CD4-positive, alpha-beta T cell treated with Interleukin-1 beta for 1 hour (primary cell): ENCODE data around the gene CAP2.

ENCODE experiments used
- DNase-seq, 2 donors: peaks; one replicate each; pipeline ENCODE4 v3.0.0-alpha.2; 2020 to 2022

CAP2 gene

GRCh38 chr6:17446713-17447112 lies 53.3 kb downstream of the CAP2 start:
- no peak for DNase-seq

GRCh38 chr6:17448165-17448564 lies 54.8 kb downstream of the CAP2 start:
- DNase-seq, result no peak

GRCh38 chr6:17450397-17450796 lies 57.0 kb downstream of the CAP2 start:
- no peak for DNase-seq

GRCh38 chr6:17450832-17451231 lies 57.4 kb downstream of the CAP2 start:
- no peak for DNase-seq

- DNase-seq, result no peak
Measured at GRCh38 chr6:17452096-17452495, 58.7 kb downstream of the CAP2 start.

GRCh38 chr6:17454316-17455005 lies 61.1 kb downstream of the CAP2 start:
- no peak for DNase-seq

GRCh38 chr6:17455919-17456318 lies 62.5 kb downstream of the CAP2 start:
- DNase-seq, result no peak

- no peak for DNase-seq
Measured at GRCh38 chr6:17456711-17457110, 63.3 kb downstream of the CAP2 start.

GRCh38 chr6:17457405-17457804 lies 64.0 kb downstream of the CAP2 start:
- DNase-seq, result no peak

- DNase-seq, result no peak
Measured at GRCh38 chr6:17457956-17458355, 64.6 kb downstream of the CAP2 start.

- DNase-seq, result no peak
Measured at GRCh38 chr6:17458966-17459365, 65.6 kb downstream of the CAP2 start.

- DNase-seq, result no peak
Measured at GRCh38 chr6:17460862-17461261, 67.5 kb downstream of the CAP2 start.

- no peak for DNase-seq
Measured at GRCh38 chr6:17466147-17466546, 72.8 kb downstream of the CAP2 start.

GRCh38 chr6:17466707-17467106 lies 73.3 kb downstream of the CAP2 start:
- no peak for DNase-seq

- DNase-seq, result no peak
Measured at GRCh38 chr6:17469006-17469832, 75.8 kb downstream of the CAP2 start.

GRCh38 chr6:17470202-17470937 lies 77.0 kb downstream of the CAP2 start:
- DNase-seq, result no peak

- no peak for DNase-seq
Measured at GRCh38 chr6:17470938-17471327, 77.5 kb downstream of the CAP2 start.

GRCh38 chr6:17472653-17473183 lies 79.3 kb downstream of the CAP2 start:
- DNase-seq, result no peak

- no peak for DNase-seq
Measured at GRCh38 chr6:17473554-17473953, 80.2 kb downstream of the CAP2 start.

GRCh38 chr6:17474289-17474688 lies 80.9 kb downstream of the CAP2 start:
- DNase-seq, result no peak

GRCh38 chr6:17475606-17476244 lies 82.3 kb downstream of the CAP2 start:
- DNase-seq, result no peak

- DNase-seq, result no peak
Measured at GRCh38 chr6:17476511-17476910, 83.1 kb downstream of the CAP2 start.

GRCh38 chr6:17477356-17477755 lies 84.0 kb downstream of the CAP2 start:
- DNase-seq, result no peak
